Measurements from ENCODE around the gene TMEM141.
"Not testable (repeated sequence)": the region's sequence is repeated elsewhere in the genome, so short reads cannot be mapped to it uniquely, and the experiment has no call there.

Gene TMEM141

DNA sequence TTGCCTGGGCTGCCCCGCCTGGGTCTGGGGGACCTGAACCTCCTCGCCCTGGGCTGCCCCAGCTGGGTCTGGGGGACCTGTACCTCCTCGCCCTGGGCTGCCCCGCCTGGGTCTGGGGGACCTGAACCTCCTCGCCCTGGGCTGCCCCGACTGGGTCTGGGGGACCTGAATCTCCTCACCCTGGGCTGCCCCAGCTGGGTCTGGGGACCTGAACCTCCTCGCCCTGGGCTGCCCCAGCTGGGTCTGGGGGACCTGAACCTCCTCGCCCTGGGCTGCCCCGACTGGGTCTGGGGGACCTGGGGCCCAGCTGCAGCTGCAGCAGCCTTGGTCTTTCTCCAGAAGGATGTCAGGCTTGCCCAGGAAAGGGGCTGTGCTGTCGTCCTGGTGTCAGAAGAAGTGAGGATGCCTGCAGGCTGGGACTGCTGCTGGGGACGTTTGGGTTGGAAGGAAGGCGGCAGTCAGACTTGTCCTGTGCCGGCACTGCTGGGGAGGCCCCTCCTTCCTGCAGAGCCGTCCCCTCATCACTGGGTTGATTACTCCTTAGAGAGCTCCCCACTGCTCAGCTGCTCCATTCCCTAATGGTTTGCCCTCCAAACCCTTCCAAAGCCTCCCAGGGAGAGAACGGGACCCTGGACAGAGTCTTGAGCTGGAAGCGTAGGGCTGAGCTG lies 42.4 kb downstream of the TMEM141 start:
- DNase-seq (ENCODE audit: low read depth) = not testable (repeated sequence)

GRCh38 chr9:136835162-136835931 lies 44.2 kb downstream of the TMEM141 start:
- no peak for DNase-seq (ENCODE audit: low read depth)

DNA sequence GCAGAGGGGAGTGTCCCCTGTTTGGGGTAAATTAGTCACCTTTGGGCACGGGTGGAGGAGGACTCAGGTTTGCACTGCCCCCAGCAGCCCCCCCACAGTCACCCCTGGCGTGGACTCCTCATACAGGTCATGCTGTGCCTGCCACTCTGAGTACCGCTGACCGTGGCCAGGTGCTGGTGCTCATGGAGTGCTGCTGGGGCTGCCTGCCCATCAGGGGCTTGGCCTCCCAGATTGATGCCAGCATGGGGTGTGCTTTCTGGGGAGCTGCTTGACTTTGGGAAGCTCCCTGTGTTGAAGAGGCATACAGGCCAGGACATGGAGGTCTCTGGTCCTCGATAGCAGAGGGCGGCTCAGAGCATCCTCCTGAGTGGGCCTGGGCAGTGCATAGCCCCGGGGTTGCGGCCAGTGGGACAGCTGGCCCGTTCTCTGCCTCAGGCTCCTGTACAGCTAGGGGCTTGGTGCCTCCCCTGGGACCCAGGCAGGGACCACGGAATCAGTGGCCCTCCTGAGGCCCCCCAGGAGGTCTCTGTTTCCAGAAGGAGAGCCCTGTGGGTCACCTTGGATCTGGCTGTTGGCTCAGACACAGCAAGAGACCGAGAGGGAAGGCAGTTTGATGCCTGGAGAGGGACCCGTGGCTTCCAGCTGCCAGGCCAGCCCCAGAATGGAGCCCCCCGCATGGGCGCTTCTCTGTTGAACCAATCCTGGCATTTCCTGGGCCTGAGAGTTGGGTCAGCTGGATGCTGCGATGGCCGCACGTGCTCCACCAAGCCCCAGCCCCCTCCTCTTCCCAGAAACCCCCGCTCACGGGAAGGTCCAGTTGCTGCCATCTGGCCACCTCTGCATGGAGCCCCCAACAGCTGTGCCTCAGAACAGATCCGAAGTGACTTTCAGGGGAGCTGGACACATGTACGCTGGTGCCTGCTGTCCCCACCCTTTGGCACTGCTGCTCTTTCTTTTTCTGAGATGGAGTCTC lies 45.1 kb downstream of the TMEM141 start:
- no peak for DNase-seq (ENCODE audit: low read depth)

DNA sequence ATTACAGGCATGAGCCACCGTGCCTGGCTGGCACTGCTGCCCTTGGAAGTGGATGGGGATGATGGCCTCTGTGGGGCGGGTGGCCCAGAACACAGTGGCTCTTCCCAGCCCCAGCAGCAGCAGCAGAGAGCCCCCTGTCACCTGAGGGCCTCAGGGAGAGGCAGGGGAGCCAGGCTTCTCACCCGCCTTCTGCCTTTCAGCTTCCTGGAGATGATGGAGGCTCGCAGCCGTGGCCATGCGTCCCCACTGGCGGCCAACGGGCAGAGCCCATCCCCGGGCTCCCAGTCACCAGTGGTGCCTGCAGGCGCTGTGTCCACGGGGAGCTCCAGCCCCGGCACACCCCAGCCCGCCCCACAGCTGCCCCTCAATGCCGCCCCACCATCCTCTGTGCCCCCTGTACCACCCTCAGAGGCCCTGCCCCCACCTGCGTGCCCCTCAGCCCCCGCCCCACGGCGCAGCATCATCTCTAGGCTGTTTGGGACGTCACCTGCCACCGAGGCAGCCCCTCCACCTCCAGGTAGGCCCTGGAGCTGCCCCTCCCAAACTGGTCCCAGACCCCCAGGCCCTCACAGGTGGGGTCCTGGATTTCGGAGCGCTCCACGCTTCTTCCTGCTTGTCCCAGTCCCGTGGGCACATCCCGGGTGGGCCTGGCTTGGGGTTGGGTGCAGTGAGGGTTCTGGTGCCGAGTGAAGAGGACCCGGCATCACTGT lies 46.2 kb downstream of the TMEM141 start:
- no peak for DNase-seq (ENCODE audit: low read depth)

DNA sequence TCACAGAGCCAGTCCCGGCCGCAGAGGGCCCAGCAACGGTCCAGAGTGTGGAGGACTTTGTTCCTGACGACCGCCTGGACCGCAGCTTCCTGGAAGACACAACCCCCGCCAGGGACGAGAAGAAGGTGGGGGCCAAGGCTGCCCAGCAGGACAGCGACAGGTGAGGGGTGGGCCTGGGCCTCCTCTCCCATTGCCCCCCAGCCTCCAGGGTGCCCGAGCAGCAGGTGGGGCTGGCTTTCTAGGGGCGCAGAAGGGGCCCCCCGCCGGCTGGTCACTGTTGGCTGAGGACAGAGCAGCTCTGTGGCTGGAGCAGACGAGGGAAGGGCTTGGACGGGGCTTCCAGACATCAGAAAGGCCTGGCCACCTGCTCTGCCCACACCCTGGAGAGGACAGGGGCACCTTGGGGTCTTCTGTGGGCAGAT lies 46.7 kb downstream of the TMEM141 start:
- not testable (repeated sequence) for DNase-seq (ENCODE audit: low read depth)

DNA sequence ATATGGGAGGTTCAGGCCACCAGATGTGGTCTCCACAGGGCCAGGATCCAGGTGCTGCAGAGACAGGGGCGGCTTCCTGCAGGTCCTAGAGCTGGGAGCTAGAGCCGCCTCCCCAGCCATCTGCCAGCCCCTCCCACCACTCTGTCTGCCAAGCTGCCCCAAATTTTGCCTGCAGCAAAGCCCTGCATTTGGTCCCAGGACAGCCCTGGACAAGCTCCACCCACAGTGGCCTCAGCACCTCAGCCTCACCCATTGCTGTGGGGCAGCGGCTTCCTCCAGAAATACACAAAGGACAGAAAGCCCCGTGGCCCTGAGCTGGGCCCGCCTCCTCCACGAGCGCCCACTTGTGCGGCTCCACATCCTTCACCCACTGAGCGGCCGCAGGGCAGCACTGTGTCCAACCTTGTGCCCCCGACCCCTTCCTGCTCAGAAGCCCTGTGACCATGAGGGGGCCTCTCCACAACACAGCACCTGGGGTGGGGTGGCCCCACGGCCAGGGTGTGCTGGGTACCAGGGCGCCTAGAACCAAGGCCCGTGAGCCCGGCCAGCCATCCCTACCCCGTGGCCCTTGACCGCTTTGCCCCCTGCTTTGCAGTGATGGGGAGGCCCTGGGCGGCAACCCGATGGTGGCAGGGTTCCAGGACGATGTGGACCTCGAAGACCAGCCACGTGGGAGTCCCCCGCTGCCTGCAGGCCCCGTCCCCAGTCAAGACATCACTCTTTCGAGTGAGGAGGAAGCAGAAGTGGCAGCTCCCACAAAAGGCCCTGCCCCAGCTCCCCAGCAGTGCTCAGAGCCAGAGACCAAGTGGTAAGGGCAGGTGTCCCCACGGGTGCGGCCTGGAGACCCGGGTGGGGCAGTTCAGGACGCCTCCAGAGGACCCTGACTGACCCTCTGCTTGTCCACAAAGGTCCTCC lies 47.4 kb downstream of the TMEM141 start:
- DNase-seq (ENCODE audit: low read depth) = no peak

GRCh38 chr9:136839229-136840139 lies 48.3 kb downstream of the TMEM141 start:
- no peak for DNase-seq (ENCODE audit: low read depth)

DNA sequence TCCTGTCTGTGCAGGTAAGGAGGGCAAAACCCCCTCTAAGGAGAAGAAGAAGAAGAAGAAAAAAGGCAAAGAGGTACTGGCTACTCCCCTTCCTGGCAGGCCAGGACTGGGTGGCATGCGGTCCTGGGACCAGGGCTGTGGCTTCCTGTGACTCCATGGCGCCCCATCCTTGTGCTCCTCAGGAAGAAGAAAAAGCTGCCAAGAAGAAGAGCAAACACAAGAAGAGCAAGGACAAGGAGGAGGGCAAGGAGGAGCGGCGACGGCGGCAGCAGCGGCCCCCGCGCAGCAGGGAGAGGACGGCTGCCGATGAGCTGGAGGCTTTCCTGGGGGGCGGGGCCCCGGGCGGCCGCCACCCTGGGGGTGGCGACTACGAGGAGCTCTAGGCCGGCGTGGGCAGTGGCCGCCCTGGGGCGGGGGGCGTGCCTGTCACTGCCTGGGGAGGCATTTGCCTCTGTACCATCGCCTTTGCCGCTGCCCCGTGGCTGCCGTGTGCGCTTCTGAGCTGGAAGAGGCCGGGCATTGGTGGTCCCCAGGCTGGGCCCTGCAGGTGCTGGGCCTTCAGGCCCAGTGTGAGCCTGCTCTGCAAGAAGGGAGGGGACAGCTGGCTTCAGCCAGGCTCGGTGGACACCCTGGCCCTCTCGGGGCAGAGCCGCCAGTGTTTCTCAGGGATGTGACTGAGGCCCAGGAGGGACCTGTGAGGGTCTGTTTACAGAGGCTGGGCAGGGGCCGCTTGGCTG lies 49.2 kb downstream of the TMEM141 start:
- no peak for DNase-seq (ENCODE audit: low read depth)

GRCh38 chr9:136840877-136841645 lies 49.9 kb downstream of the TMEM141 start:
- DNase-seq (ENCODE audit: low read depth) = no peak

GRCh38 chr9:136841646-136842379 lies 50.7 kb downstream of the TMEM141 start:
- not testable (repeated sequence) for DNase-seq (ENCODE audit: low read depth)

GRCh38 chr9:136842380-136842948 lies 51.3 kb downstream of the TMEM141 start, which contains the start of gene AJM1:
AJM1 (plus strand) TSS chr9:136842478; CDS start chr9:136844415, 1,937 bp downstream.
- DNase-seq (ENCODE audit: low read depth) = not testable (repeated sequence)
